GM12873 (cell line): Measurements from ENCODE around the gene FAM219B.

Experiments
- TF ChIP-seq, protein P1 (sequence below): IDR thresholded peaks from 2 replicates; pipeline ENCODE4 v1.5.1; 2012; ENCODE audit warnings: low read depth, mild to moderate bottlenecking, moderate library complexity, low read length, control low read depth; ENCODE audit not compliant: insufficient read depth; ENCODE audit errors: missing control alignments

FAM219B gene

DNA sequence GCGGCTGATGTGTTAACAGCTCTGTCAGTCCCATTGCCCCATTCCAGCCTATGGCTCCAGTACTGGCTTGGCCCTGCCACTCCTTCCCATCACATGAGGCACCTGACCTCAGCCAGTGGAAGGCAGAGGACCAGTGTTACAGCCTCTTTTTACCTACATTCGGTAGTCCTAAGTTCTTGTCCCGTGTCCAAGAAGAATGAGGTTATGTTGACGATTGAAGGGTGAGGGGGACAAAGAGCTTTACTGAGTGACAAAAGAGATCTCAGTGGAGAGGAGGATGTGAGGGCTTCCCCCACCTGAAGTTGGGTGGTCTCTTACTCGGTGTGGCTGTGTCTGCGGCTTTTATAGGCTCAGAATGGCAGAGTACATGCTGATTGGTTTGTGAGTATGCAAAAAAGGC, 24.1 kb downstream of the FAM219B start:
- TF ChIP-seq, protein P1, sequence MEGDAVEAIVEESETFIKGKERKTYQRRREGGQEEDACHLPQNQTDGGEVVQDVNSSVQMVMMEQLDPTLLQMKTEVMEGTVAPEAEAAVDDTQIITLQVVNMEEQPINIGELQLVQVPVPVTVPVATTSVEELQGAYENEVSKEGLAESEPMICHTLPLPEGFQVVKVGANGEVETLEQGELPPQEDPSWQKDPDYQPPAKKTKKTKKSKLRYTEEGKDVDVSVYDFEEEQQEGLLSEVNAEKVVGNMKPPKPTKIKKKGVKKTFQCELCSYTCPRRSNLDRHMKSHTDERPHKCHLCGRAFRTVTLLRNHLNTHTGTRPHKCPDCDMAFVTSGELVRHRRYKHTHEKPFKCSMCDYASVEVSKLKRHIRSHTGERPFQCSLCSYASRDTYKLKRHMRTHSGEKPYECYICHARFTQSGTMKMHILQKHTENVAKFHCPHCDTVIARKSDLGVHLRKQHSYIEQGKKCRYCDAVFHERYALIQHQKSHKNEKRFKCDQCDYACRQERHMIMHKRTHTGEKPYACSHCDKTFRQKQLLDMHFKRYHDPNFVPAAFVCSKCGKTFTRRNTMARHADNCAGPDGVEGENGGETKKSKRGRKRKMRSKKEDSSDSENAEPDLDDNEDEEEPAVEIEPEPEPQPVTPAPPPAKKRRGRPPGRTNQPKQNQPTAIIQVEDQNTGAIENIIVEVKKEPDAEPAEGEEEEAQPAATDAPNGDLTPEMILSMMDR, result no peak

DNA sequence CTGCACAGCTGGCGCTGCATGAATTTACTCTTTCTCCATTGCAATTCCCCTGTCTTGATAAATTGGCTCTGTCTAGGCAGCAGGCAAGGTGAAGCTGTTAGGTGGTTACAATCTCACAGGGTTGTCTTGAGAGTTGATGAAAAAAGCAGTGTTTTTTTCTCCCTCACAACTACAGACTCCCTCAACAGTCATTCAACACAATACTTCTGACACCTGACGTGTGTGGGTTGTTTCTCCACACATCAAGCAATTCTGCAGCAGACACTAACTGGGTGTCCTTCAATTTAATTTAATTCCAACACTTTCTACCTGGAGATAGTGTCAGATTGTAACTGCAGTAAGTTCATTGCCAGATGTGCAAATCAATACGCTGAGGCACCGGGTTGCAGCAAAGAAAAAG, 28.4 kb downstream of the FAM219B start:
- TF ChIP-seq, protein P1, result no peak

DNA sequence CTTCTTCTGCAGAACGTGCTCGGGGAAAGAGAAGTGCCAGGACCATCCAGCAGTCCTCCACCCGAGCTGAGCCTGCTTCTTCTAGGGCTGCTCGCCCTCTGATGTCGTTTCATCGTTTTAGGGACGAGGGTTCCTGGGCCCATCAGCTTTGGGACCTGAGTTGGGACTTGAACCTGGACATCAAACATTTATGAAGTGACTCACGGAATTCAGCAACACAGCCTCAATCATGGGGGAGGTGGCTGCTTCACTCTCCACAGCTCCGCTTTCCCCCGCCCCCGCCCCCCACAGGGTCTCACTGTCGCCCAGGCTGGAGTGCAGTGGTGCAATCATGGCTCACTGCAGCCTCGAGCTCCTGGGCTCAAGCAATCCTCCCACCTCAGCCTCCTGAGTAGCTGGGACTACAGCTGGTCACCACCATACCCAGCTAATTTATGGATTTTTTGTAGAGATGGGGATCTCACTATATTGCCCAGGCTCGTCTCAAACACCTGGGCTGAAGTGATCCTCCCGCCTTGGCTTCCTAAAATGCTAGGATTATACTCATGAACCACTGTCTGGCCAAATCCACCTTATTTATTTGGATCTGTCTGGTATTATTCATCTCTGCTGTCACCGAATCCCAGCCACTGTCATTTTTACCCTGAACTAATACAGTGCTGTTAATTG, 32.8 kb downstream of the FAM219B start:
- TF ChIP-seq, protein P1, result no peak

- TF ChIP-seq, protein P1, result no peak
Observed at GRCh38 chr15:74873036-74873755, 33.5 kb downstream of the FAM219B start, which contains the start of gene SCAMP2. TSS of gene SCAMP2 (minus strand) at chr15:74873365. CDS start at chr15:74873255, 110 bp downstream.

DNA sequence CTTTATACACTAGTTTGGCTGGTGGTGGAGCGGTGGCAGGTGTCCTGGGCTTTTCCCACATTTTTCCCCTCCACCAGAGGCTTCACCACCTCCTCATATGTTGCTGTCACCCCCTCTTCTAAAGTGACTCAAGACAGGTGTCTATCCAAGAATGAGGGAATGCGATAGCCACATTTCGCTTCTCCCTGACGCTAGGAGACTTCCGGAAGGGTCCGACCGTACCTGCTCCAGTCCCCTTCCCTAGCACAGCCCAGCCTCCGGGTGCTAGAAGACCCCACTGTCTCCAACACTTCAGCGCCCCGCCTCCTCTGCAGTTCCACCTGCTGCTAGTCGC, 34.0 kb downstream of the FAM219B start:
- TF ChIP-seq, protein P1, result no peak

DNA sequence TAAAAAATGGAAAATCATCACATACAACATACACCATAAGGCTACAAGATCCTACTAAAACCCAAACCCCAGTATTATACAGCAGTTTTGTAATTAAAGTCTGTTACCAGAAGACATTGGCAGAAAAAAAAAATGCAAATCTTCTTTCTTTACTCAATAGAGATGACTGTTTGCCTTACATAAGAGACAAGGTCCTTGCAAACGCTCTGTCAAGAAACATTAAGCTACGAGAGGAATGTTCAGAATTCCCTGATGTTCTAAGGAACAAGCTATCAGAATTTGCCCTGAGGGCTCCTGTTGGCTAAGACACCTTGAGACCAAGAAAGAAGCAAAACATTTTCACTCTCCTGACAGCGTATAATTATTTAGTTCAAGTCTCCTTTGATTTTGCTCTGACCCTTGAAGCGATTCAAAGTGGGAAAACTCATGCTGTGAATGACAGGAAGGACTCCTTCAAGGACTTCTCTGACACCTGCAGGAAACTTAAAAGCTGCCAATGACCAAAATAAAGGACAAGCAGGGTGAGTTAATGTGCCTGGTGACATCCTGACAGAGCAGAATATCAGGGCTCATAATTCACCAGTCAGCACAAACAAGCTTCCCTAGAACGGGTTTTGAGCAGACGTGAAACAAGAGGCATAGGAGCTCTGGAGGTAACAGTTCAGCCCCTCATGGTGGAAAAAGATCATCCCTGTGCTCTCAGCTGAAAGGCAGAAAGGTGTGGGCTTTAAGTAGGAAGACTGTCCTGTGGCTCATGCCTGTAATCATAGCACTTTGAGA, 36.0 kb downstream of the FAM219B start:
- TF ChIP-seq, protein P1, result no peak
